SK-N-SH treated with all-trans-retinoic acid at 6 μM for 48 hours (cell line): ENCODE measurements around the gene TANGO2.

Experiments used
- ATAC-seq: fragments of 200-7000 bp; cut with Tn5 transposase; 3 replicates; pipeline ENCODE4 v1.9.1; 2020; ENCODE audit warnings: mild to moderate bottlenecking, moderate library complexity
- ARNTL ChIP-seq: fragments of 450-650 bp; formaldehyde crosslinking; IDR thresholded peaks from 2 replicates; pipeline ENCODE4 v1.5.0; 2020; ENCODE audit warnings: low read depth, mild to moderate bottlenecking, moderate library complexity, borderline replicate concordance
- BACH2 ChIP-seq: fragments of 250-450 bp; sonication (Bioruptor Pico); IDR thresholded peaks from 2 replicates; pipeline ENCODE4 v1.9.0; 2021; ENCODE audit warnings: mild to moderate bottlenecking, borderline replicate concordance
- CSDC2 ChIP-seq: fragments of 250-450 bp; sonication (Bioruptor Pico); IDR thresholded peaks from 2 replicates; pipeline ENCODE4 v1.5.0; 2020; ENCODE audit warnings: mild to moderate bottlenecking, moderate library complexity
- ESRRG ChIP-seq: fragments of 250-450 bp; sonication (Bioruptor Pico); IDR thresholded peaks from 2 replicates; pipeline ENCODE4 v1.6.1; 2021; ENCODE audit warnings: mild to moderate bottlenecking
- GLIS3 ChIP-seq: fragments of 250-450 bp; sonication (Bioruptor Pico); IDR thresholded peaks from 2 replicates; pipeline ENCODE4 v1.5.0; 2020; ENCODE audit warnings: mild to moderate bottlenecking, moderate library complexity
- ISL1 ChIP-seq: fragments of 250-450 bp; sonication (Bioruptor Pico); IDR thresholded peaks from 2 replicates; pipeline ENCODE4 v2.1.2; 2022; ENCODE audit warnings: mild to moderate bottlenecking, moderate library complexity
- OSR1 ChIP-seq: fragments of 250-450 bp; sonication (Bioruptor Pico); IDR thresholded peaks from 2 replicates; pipeline ENCODE4 v1.8.0; 2022; ENCODE audit warnings: moderate library complexity, mild to moderate bottlenecking, inconsistent platforms
- PPARA ChIP-seq: fragments of 250-450 bp; sonication (Bioruptor Pico); IDR thresholded peaks from 2 replicates; pipeline ENCODE4 v1.5.0; 2020; ENCODE audit warnings: mild to moderate bottlenecking, borderline replicate concordance
- RARB ChIP-seq: fragments of 250-450 bp; sonication (Bioruptor Pico); IDR thresholded peaks from 2 replicates; pipeline ENCODE4 v1.8.0; 2021; ENCODE audit warnings: mild to moderate bottlenecking, moderate library complexity
- SNAI2 ChIP-seq: fragments of 250-450 bp; sonication (Bioruptor Pico); IDR thresholded peaks from 2 replicates; pipeline ENCODE4 v1.5.0; 2020; ENCODE audit warnings: mild to moderate bottlenecking, moderate library complexity
- TOX ChIP-seq: fragments of 250-450 bp; sonication (Bioruptor Pico); IDR thresholded peaks from 2 replicates; pipeline ENCODE4 v1.8.0; 2021; ENCODE audit warnings: mild to moderate bottlenecking, moderate library complexity, borderline replicate concordance
- ZFP3 ChIP-seq: fragments of 250-450 bp; sonication (Bioruptor Pico); IDR thresholded peaks from 2 replicates; pipeline ENCODE4 v1.5.0; 2020; ENCODE audit warnings: mild to moderate bottlenecking, moderate library complexity
- ZFP30 ChIP-seq: fragments of 450-650 bp; formaldehyde crosslinking; IDR thresholded peaks from 2 replicates; pipeline ENCODE4 v1.5.0; 2022; ENCODE audit warnings: mild to moderate bottlenecking, moderate library complexity
- ZNF565 ChIP-seq: fragments of 450-650 bp; formaldehyde crosslinking; conservative IDR thresholded peaks from 2 replicates; pipeline ENCODE4 v1.5.0; 2020; ENCODE audit warnings: low read depth, mild to moderate bottlenecking, moderate library complexity
- ZNF70 ChIP-seq: fragments of 450-650 bp; formaldehyde crosslinking; IDR thresholded peaks from 2 replicates; pipeline ENCODE4 v1.5.0; 2020; ENCODE audit warnings: mild to moderate bottlenecking, moderate library complexity
- ZNF8 ChIP-seq: fragments of 450-650 bp; formaldehyde crosslinking; IDR thresholded peaks from 2 replicates; pipeline ENCODE4 v1.5.0; 2020; ENCODE audit warnings: mild to moderate bottlenecking, moderate library complexity
- TF ChIP-seq, protein P1 (sequence below): fragments of 250-450 bp; sonication (Bioruptor Pico); IDR thresholded peaks from 2 replicates; pipeline ENCODE4 v1.5.1; 2020; ENCODE audit warnings: low read depth, mild to moderate bottlenecking, moderate library complexity
- TF ChIP-seq, protein P2 (sequence below): fragments of 250-450 bp; sonication (Bioruptor Pico); IDR thresholded peaks from 2 replicates; pipeline ENCODE4 v1.5.1; 2021; ENCODE audit warnings: mild to moderate bottlenecking, moderate library complexity
- TF ChIP-seq, protein P3 (sequence below): fragments of 250-450 bp; sonication (Bioruptor Pico); IDR thresholded peaks from 2 replicates; pipeline ENCODE4 v1.8.0; 2021; ENCODE audit warnings: low read depth, mild to moderate bottlenecking, moderate library complexity, borderline replicate concordance
- TF ChIP-seq, protein P4 (sequence below): fragments of 250-450 bp; sonication (Bioruptor Pico); IDR thresholded peaks from 2 replicates; pipeline ENCODE4 v1.5.0; 2020; ENCODE audit warnings: mild to moderate bottlenecking, moderate library complexity

The TANGO2 gene

DNA sequence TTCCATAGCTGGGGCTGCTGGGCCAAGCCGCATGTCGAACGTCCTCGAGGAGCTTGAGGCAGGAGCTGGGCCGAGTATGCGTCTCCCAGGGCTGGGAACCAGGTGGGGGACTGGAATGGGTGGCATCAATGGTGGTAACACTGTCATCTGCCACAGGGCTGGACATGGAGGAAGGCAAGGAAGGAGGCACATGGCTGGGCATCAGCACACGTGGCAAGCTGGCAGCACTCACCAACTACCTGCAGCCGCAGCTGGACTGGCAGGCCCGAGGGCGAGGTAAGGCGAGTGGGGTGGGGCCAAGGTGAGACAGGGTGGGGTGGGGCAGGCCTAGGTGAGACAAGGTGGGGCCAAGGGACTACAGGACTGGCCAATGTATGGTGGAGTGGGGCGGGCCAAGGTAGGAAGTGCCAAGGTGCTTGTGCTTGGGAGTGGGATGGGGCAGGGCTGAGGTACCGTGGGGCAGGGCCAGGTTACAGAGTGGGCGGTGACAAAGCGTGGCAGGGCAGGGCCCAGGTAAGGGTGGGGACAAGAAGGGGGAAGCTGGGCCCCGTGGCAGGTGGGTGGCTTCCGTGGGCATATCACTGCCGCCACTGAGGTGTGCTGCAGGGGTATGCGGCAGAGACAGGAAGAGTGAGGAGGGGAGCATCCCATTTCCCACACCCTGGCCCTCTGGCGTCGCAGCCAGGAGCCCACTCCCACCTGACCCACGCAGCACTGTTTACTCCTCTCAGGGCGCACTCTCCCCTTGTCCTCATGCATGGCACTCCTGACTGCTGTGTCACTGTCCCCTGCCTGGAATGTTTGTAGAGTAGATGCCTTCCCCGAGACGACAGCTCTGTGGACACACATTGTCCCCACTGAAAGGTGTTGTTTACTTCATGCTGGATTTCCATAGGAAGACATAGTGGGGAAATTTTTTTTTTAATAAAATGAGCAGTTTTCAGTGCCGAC is 31.7 kb downstream of the TANGO2 start:
- no peak for ATAC-seq
- TF ChIP-seq SNAI2 (no peak), ESRRG (CRISPR knock-in tag) (no peak), ARNTL (CRISPR knock-in tag) (no peak), ZFP30 (CRISPR knock-in tag) (no peak), RARB (CRISPR knock-in tag) (no peak), ZNF8 (no peak), CSDC2 (no peak), PPARA (CRISPR knock-in tag) (no peak)
- TF ChIP-seq, protein P1, sequence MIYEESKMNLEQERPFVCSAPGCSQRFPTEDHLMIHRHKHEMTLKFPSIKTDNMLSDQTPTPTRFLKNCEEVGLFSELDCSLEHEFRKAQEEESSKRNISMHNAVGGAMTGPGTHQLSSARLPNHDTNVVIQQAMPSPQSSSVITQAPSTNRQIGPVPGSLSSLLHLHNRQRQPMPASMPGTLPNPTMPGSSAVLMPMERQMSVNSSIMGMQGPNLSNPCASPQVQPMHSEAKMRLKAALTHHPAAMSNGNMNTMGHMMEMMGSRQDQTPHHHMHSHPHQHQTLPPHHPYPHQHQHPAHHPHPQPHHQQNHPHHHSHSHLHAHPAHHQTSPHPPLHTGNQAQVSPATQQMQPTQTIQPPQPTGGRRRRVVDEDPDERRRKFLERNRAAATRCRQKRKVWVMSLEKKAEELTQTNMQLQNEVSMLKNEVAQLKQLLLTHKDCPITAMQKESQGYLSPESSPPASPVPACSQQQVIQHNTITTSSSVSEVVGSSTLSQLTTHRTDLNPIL (CRISPR knock-in tag) = no peak
- TF ChIP-seq, protein P2, sequence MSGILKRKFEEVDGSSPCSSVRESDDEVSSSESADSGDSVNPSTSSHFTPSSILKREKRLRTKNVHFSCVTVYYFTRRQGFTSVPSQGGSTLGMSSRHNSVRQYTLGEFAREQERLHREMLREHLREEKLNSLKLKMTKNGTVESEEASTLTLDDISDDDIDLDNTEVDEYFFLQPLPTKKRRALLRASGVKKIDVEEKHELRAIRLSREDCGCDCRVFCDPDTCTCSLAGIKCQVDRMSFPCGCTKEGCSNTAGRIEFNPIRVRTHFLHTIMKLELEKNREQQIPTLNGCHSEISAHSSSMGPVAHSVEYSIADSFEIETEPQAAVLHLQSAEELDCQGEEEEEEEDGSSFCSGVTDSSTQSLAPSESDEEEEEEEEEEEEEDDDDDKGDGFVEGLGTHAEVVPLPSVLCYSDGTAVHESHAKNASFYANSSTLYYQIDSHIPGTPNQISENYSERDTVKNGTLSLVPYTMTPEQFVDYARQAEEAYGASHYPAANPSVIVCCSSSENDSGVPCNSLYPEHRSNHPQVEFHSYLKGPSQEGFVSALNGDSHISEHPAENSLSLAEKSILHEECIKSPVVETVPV (CRISPR knock-in tag) = no peak

DNA sequence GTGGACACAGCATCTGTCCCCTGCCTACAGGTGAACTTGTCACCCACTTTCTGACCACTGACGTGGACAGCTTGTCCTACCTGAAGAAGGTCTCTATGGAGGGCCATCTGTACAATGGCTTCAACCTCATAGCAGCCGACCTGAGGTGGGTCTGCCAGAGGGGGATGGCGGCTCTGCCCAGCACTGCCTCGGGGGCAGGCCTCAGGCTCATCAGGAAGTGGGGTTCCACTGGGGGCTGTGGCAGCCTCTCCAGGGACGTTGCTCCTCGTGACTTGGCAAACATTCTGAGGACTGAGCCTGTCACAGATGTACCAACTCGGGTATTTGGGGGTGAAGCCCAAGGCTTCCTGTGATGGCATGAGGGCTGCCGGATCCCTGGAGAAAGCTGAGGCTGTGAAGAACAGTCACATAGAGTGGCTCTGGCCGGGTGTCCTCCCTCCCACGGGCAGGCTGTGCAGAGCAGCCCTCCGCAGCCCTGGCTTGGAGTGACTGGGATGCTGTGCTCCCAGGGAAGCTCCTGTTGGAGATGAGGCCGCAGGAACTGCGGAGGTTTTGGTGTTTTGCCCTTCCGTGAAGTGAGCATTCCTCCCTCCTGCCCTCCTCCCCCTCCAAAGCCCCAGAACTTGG is 32.6 kb downstream of the TANGO2 start:
- TF ChIP-seq ZFP30 (CRISPR knock-in tag) (no peak), TOX (no peak), ARNTL (CRISPR knock-in tag) (no peak), SNAI2 (no peak), ZNF565 (CRISPR knock-in tag) (no peak)
- TF ChIP-seq, protein P3, sequence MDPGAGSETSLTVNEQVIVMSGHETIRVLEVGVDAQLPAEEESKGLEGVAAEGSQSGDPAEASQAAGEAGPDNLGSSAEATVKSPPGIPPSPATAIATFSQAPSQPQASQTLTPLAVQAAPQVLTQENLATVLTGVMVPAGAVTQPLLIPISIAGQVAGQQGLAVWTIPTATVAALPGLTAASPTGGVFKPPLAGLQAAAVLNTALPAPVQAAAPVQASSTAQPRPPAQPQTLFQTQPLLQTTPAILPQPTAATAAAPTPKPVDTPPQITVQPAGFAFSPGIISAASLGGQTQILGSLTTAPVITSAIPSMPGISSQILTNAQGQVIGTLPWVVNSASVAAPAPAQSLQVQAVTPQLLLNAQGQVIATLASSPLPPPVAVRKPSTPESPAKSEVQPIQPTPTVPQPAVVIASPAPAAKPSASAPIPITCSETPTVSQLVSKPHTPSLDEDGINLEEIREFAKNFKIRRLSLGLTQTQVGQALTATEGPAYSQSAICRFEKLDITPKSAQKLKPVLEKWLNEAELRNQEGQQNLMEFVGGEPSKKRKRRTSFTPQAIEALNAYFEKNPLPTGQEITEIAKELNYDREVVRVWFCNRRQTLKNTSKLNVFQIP = no peak
- TF ChIP-seq, protein P2 (CRISPR knock-in tag) = no peak
- ATAC-seq = no peak

DNA sequence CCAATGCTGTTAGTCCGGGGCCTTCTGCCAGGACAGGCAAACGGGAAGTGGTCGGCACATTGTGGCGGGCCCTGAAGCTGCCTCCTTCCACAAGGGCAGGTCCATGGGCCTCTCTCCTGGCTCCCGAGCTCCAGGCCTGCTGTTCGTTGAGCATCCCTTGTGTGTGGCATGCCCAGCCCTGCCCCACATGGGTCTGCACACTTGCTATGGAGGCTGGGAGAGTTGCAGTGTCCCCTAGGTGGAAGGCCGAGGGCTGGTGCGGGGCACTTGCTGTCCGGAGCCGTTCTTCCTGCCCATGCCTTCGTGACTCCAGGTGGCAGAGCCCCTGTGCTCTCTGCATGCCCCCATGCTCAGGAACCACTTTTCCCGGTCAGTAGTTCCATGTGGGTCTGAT is 33.1 kb downstream of the TANGO2 start:
- no peak for TF ChIP-seq ISL1 (CRISPR knock-in tag)

DNA sequence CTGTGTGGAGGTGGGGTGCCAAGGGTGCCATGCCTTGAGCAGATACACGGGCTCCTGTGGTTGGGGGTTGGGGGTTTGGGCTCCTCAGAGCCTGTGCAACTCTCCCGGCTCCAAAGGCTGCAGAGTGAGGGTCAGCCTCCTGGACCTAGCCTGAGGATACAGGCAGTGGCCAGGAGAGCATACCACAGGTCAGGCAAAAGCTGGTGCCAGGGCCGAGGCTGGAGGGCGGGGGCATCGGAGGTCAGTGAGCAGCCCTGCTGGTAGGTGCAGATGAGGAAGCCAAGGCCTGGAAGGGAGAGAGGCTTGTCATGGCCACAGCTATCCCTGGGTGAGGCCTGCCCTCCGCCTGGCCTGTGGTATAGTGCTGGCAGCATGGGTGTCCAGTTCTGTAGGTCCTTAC is 33.6 kb downstream of the TANGO2 start:
- TF ChIP-seq OSR1 (CRISPR knock-in tag) (no peak), ZNF70 (CRISPR knock-in tag) (no peak), RARB (CRISPR knock-in tag) (no peak), ISL1 (CRISPR knock-in tag) (no peak), ESRRG (CRISPR knock-in tag) (no peak), GLIS3 (CRISPR knock-in tag) (no peak), ARNTL (CRISPR knock-in tag) (no peak), ZNF8 (no peak), ZNF565 (CRISPR knock-in tag) (no peak), PPARA (CRISPR knock-in tag) (no peak), BACH2 (no peak), ZFP3 (no peak)
- TF ChIP-seq, protein P4, sequence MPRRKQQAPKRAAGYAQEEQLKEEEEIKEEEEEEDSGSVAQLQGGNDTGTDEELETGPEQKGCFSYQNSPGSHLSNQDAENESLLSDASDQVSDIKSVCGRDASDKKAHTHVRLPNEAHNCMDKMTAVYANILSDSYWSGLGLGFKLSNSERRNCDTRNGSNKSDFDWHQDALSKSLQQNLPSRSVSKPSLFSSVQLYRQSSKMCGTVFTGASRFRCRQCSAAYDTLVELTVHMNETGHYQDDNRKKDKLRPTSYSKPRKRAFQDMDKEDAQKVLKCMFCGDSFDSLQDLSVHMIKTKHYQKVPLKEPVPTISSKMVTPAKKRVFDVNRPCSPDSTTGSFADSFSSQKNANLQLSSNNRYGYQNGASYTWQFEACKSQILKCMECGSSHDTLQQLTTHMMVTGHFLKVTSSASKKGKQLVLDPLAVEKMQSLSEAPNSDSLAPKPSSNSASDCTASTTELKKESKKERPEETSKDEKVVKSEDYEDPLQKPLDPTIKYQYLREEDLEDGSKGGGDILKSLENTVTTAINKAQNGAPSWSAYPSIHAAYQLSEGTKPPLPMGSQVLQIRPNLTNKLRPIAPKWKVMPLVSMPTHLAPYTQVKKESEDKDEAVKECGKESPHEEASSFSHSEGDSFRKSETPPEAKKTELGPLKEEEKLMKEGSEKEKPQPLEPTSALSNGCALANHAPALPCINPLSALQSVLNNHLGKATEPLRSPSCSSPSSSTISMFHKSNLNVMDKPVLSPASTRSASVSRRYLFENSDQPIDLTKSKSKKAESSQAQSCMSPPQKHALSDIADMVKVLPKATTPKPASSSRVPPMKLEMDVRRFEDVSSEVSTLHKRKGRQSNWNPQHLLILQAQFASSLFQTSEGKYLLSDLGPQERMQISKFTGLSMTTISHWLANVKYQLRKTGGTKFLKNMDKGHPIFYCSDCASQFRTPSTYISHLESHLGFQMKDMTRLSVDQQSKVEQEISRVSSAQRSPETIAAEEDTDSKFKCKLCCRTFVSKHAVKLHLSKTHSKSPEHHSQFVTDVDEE (CRISPR knock-in tag) = no peak
- TF ChIP-seq, all 23 proteins: peak for 0
- ATAC-seq = no peak

More for the DNA sequence above, 33.1 kb downstream of the TANGO2 start:
- ATAC-seq = no peak
